Esophagus mucosa (tissue), 1 donor: ENCODE data around the gene MYH9. TPM values are rescaled to one million over a fixed set of nuclear protein-coding genes. Genes with fewer than 3 reads are reported as not detected.
"Not testable (repeated sequence)": the region's sequence is repeated elsewhere in the genome, so short reads cannot be mapped to it uniquely, and the experiment has no call there.

Experiments used
- ATAC-seq: fragments of 200-7000 bp; cut with Tn5 transposase; one replicate; pipeline ENCODE4 v1.9.1; 2020
- total RNA-seq: library from RNA; stranded (reverse); gene quantifications from one replicate; pipeline ENCODE4 v1.2.4, GENCODE V29; 2023
- donor health status: DM: yes; HTN: yes; CAD: no.

The MYH9 gene
- total RNA-seq, 1 donor from 2014 or later, result 487 TPM

- ATAC-seq, result not testable (repeated sequence)
These were observed 97.2 kb downstream of the MYH9 start for GRCh38 chr22:36290391-36291075.

- not testable (repeated sequence) for ATAC-seq
These were observed 97.8 kb downstream of the MYH9 start for GRCh38 chr22:36289948-36290371.

GRCh38 chr22:36289406-36289870 lies 98.3 kb downstream of the MYH9 start:
- ATAC-seq, result no peak

- no peak for ATAC-seq
These were observed 99.0 kb downstream of the MYH9 start for GRCh38 chr22:36288571-36289405.

DNA sequence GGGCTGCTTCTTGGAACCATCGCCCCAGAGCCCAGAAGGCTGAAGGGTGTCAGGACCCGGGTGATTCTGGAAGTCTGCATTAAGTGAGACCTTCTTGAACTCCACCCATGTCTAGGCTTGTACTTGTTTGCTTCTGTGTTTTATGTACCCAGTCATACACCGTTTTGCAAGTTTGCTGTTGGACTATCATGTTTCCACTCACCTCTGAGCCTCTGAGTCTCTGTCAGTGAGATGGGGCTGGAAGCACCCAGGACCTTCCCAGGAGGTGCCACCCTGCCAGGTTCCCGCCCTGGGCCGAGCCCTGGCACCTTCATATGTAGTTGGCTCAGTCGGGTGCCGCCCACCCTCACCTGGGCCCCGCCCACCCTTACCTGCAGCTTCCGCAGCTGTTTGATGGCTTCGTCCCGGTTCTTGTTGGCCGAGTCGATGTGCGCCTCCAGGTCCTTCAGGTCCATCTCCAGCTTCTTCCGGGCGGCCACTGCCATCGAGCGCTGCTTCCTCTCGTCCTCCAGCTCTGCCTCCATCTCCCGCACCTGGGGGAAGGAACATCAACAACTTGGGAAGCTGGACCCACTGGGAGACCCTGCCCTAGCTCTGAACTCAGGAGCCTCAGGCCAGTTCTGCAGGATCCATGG lies 99.8 kb downstream of the MYH9 start:
- ATAC-seq, result peak; percentile 40

DNA sequence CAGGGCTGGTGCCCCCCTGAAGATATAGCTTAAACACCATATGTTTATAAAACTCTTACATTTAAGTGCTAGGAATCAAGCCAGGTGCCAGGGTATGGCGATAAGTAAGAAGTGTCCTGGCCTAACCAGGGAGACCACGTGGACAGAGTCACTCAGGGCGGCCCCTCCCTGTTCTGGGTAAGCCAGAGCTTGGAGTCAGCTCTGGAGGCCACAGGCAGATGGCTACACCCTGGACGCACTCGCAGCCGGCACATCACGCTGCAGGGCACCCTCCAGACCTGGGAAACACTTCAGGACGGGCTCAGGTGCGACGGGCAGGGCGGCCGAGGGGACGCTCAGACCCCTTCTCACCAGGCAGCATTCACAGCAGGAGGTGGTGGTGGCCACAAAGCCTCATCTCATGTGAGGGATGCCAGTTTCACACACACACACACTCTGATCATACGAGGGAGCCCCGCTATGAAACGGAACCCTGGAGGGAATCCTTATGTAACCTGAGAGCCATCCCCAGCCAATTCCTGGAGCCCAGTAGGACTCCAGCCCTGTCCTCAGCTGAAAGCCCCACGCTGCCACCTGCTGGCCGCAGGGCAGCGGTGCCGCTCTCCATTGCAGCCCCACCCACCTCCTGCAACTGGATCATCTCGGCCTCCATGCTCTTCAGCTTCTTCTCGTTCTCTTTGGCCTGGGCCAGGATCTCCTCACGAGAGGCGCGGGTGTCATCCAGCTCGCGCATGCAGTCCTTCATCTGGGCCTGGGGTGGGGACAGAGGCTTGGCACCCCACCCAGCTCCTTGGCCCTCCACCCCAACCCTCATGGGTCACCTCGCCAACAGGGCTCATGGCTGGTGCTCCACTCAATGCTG lies 101.4 kb downstream of the MYH9 start:
- peak; percentile 81 for ATAC-seq

- no peak for ATAC-seq
These were observed 102.2 kb downstream of the MYH9 start for GRCh38 chr22:36285545-36285944.

- no peak for ATAC-seq
These were observed 102.8 kb downstream of the MYH9 start for GRCh38 chr22:36285017-36285416.

- ATAC-seq, result no peak
These were observed 103.6 kb downstream of the MYH9 start for GRCh38 chr22:36284171-36284571.

DNA sequence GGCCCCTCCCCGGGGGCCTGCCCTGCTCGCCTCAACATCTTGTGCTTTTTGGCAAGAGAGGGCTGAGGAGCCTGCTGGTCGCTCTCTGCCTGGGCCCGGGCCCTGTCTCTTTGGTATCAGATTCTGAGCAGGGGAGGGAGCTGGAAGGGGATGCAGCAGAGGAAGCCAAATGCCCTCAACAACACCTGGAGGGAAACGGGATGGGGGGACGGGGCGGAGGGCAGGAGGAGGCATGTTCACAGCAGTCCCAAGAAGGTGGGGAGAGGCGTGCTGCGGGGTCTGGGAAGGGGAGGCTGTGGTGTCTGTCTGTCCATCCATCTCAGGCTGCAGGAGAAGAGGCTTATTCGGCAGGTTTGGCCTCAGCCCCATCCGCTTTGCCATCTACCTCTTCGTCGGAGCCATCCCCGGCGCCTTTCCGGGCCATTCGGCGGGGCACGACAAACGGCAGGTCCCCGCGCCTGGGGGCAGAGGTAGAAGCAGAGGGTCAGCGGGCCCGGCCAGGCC lies 105.4 kb downstream of the MYH9 start:
- ATAC-seq, result no peak

DNA sequence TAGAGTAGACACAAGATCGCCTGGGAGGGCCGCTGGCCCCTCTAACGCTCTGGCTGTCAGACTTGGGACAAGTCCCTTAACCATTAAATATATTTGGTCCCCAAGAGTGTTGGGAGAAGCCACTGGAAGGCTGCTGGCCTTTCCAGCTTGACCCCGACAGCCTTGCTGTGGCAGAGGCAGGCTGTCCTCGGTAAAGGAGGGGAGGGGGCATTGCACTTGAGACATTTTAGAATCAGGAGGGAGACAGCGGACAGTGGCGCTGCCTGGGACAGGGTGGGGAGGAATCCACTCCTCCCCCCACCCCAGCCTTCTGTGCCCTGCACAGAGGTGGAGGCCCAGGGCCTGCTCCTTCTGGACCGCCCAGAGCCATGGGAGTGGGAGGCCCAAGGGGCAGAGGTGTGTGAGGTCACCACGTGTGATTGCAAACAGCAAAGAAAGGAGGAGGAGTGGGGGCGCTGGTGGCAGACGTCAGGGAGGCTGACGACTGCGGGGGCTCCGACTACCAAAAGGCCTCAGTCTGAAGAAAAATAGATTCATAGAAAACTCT lies 105.9 kb downstream of the MYH9 start:
- ATAC-seq, result no peak

DNA sequence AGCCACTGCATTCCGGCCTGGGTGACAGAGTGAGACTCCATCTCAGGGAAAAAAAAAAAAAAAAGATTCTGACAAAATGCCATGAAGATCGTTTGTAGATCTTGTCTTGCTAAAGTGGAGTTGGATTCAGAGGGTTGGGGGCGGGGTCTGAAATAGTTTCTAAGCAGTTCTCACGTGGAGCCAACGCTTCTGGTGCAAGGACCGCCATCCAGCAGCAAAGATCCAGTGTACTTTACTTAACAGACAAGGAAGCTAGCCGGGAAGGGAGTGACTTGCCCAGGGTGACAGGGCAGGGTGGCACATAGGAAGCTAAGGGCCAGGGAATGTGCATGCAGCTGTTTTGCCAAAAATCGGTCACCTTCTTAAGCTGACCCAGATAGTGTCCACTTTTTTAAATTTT lies 107.4 kb downstream of the MYH9 start:
- ATAC-seq, result no peak

DNA sequence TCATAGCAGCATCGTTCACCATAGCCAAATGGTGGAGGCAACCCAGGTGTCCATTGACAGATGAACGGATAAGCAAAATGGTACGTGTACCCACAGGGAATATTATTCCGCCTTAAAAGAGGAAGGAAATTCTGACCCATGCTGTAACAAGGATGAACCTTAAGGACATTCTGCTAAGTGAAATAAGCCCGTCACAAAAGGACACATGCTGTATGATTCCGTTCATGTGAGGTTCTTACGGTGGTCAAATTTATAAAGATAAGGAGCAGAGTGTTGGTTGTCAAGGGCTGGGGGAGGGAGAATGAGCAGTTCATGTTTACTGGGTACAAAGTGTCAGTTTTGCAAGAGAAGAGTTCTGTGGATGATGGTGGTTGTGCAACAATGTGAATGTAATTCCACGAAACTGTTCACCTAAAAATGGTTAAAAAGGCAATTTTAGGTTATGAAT lies 108.5 kb downstream of the MYH9 start:
- no peak for ATAC-seq

DNA sequence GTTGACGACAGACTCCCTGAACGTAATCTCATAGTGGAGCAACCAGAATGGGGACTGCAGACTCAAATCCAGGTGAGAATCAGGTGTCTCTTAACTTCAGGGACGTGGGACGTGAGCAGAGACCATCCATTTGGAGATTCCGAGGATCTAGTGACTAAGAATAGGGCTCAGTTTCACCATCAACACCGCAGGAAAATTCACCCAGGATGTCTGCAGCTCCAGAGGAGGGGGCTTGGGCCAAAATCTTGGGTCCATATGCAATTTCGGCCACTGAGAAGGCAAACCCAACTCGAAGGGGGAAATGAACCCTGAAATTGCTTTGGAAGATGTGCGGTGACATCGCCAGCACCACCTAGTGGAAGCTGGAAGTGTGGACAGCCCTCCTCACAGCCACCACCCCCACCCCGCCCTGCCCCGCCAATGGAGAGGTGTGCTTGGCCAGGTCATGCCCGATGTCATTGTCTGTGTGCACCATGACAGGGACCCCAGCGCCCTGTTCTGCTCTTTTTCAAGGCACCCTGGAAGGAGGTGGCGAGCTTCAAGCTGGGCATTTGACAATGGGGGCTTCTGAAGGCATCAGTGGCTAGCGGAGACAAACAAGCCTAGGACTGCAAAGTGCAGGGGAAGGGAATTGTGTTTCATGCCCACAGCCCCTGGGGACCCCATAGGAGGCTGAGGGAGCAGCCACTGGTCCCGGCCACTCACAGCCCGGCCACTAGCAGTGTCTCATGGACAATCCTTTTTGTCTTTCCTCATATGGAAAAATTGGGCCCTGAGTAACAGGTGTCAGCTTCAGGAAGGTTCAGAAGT lies 110.1 kb downstream of the MYH9 start:
- peak; percentile 79 for ATAC-seq

- no peak for ATAC-seq
These were observed 113.2 kb downstream of the MYH9 start for GRCh38 chr22:36274531-36274930.

- ATAC-seq, result not testable (repeated sequence)
These were observed 115.8 kb downstream of the MYH9 start for GRCh38 chr22:36271951-36272350.

DNA sequence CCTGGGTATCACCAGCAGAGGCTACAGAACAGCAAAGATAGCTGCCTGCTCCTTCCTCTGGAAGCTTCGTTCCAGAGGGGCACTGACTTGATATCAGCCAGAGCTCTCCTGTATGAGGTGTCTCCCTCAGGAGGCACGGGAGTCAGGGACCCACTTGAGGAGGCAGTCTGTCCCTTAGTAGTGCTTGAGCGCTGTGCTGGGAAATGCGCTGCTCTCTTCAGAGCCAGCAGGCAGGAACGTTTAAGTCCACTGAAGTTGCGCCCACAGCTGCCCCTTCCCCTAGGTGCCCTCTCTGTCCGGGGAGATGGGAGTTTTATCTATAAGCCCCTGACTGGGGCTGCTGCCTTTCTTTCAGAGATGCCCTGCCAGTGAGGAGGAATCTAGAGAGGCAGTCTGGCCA lies 116.5 kb downstream of the MYH9 start:
- not testable (repeated sequence) for ATAC-seq

DNA sequence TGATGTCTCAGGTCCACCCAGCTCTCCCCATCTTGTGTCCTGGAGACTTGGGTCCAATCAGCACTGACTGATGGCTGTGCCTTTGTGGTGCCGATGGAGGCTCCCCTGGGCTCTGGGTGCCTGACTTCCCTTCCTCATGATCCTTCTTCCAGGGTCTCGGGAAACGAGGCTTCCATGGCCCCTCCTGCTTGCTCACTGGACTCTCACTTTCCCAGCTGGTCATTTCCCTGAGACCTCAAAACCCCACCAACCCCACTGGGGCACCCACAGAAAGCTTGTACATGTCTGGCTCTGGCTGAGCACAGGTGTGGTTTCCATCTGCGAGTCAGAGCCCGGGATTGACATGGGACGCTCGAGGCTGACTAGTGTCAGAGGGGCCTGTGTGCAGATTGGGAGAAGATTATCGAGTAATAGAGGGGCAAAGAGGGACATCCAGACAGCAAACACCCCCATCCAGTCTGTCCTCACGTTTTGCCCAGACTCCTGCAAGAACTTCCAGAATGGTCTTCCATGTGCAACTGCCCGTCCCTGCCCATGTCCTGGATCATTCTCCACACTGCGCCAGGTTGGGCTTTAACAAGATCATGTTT lies 119.8 kb downstream of the MYH9 start:
- ATAC-seq, result no peak

GRCh38 chr22:36267058-36267457 lies 120.7 kb downstream of the MYH9 start:
- peak; percentile 20 for ATAC-seq

DNA sequence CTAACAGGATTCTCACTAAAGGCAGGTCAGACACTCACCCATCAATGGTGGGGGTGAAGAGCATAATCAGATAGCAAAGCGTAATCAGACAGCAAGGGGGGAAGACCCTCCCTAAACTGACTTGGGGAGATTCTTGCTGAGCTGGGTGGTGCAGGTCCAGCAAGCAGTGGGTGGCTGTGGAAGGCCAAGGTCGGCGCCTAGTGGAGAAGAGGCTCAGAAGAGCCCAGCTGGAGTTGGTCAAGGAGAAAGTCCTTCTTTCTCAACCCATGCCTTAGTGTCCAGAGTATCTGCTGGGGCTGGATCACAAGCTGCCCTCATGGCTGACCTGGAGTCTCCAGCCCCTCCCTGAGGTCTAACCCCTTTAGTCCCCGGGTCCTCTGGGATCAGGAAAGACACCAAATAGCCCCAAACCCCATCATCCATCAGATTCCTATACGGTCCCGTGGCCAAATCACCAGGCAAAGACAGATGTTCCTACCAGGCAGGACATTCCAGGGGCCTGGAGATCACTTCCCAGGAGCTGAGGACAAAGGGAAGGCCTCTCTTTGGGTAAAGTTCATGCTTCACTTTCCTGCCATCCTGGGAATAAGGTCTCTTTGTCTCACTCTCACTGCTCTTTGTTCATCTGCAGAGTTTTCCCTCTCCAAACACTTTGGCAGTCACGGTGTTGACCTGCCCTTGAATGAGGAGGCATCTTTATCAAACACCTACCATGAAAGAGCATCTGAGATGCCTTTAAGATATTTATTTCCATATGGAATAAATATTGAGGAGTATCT lies 123.7 kb downstream of the MYH9 start:
- not testable (repeated sequence) for ATAC-seq
